AG04449 (cell line): ENCODE measurements around the gene GRIN2C.

Source experiments
- CTCF ChIA-PET: fragments of 350-600 bp; formaldehyde crosslinking; extraction: SDS; loops from one replicate; lab custom pipeline; 2021; ENCODE audit warnings: antibody characterized with exemption; lab: Yijun Ruan, JAX
- POLR2A ChIA-PET: fragments of 400-600, 350-600 bp; formaldehyde crosslinking; extraction: SDS; loops from one replicate; lab custom pipeline; 2020; ENCODE audit warnings: antibody characterized with exemption, inconsistent platforms; lab: Yijun Ruan, JAX
- DNase-seq: peaks from one replicate; pipeline ENCODE4 v3.0.0-alpha.2; 2010; ENCODE audit warnings: low read depth, low spot score
- H3K4me3 ChIP-seq: 2 replicates; pipeline ENCODE4 v1.5.1; 2011; ENCODE audit warnings: low read depth, mild to moderate bottlenecking, control low read depth, low read length
- CTCF ChIP-seq: IDR thresholded peaks from one replicate; pipeline ENCODE4 v1.5.1; 2011; ENCODE audit warnings: mild to moderate bottlenecking, moderate library complexity, low read length, control low read depth, inconsistent platforms; ENCODE audit not compliant: insufficient read depth; ENCODE audit errors: missing control alignments

GRIN2C gene

GRCh38 chr17:74857191-74857590 lies 2.5 kb downstream of the GRIN2C start:
- POLR2A ChIA-PET: no interaction called here
- TF ChIP-seq CTCF: no peak
- CTCF ChIA-PET: interaction anchor here (7.6 to 20.6 kb wide), 5 partner anchors 7 to 111 kb away, joined by 58 to 692 read pairs (median 185); partner anchors contain the start of gene NHERF1
- no peak for DNase-seq
- H3K4me3 ChIP-seq: no peak overlapping the region

GRCh38 chr17:74856112-74856511 lies 3.6 kb downstream of the GRIN2C start:
- POLR2A ChIA-PET: no interaction called here
- DNase-seq: no peak
- no peak for TF ChIP-seq CTCF
- H3K4me3 ChIP-seq: no peak overlapping the region
- CTCF ChIA-PET: interaction anchor here (7.6 to 20.6 kb wide), 5 partner anchors 8 to 110 kb away, joined by 58 to 692 read pairs (median 185); partner anchors contain the start of gene NHERF1

- ChIA-PET CTCF (interaction anchor here (7.6 to 20.6 kb wide), 4 partner anchors 8 to 61 kb away, joined by 58 to 692 read pairs (median 178); no protein-coding TSS in a partner anchor), POLR2A (no interaction called here)
- no peak overlapping the region for H3K4me3 ChIP-seq
- TF ChIP-seq CTCF: no peak
- DNase-seq: no peak
These were observed 4.4 kb downstream of the GRIN2C start for GRCh38 chr17:74855323-74855722.

GRCh38 chr17:74854792-74855191 lies 4.9 kb downstream of the GRIN2C start:
- no peak for TF ChIP-seq CTCF
- DNase-seq: no peak
- no peak overlapping the region for H3K4me3 ChIP-seq
- CTCF ChIA-PET: interaction anchor here (8.8 to 20.6 kb wide), 2 partner anchors 9 to 61 kb away, joined by 81 to 692 read pairs; no protein-coding TSS in a partner anchor
- POLR2A ChIA-PET: no interaction called here

- no peak overlapping the region for H3K4me3 ChIP-seq
- POLR2A ChIA-PET: no interaction called here
- CTCF ChIA-PET: interaction anchor here (0.8 to 20.6 kb wide), 3 partner anchors 10 to 60 kb away, joined by 3 to 692 read pairs (median 81); no protein-coding TSS in a partner anchor
- DNase-seq: no peak
- TF ChIP-seq CTCF: no peak
These were observed 6.0 kb downstream of the GRIN2C start for GRCh38 chr17:74853669-74854068.

- no peak for TF ChIP-seq CTCF
- ChIA-PET POLR2A (no interaction called here), CTCF (interaction anchor here (1.4 to 20.6 kb wide), 3 partner anchors 10 to 59 kb away, joined by 7 to 692 read pairs (median 81); no protein-coding TSS in a partner anchor)
- H3K4me3 ChIP-seq: no peak overlapping the region
- DNase-seq: no peak
These were observed 6.7 kb downstream of the GRIN2C start for GRCh38 chr17:74853048-74853397.
